Cardiac muscle cell (in vitro differentiated cells and primary cell): ENCODE data around the gene PCDH7. TPM values are rescaled to one million over a fixed set of nuclear protein-coding genes. Genes with fewer than 3 reads are reported as not detected.

Experiments used
- DNase-seq, 2 donors: peaks; one replicate each; pipeline versions ENCODE4 v3.0.0 to v3.0.0-alpha.2; 2010 to 2017; ENCODE audit warnings: low read depth in 1 of 2, low spot score in 1 of 2
- H3K27ac ChIP-seq: fragments of 200-600 bp; sonication (generic); 2 replicates; pipeline ENCODE4 v1.5.1; 2016
- H3K27me3 ChIP-seq: fragments of 200-600 bp; sonication (generic); 2 replicates; pipeline ENCODE4 v1.6.0; 2016; ENCODE audit warnings: control low read depth
- H3K36me3 ChIP-seq: fragments of 200-600 bp; sonication (generic); 2 replicates; pipeline ENCODE4 v1.5.1; 2016; ENCODE audit warnings: control low read depth
- H3K4me1 ChIP-seq: fragments of 200-600 bp; sonication (generic); 2 replicates; pipeline ENCODE4 v1.8.1; 2017; ENCODE audit warnings: low read depth, mild to moderate bottlenecking, mixed run types
- H3K4me3 ChIP-seq: fragments of 200-600 bp; sonication (generic); 2 replicates; pipeline ENCODE4 v1.5.1; 2016; ENCODE audit warnings: mild to moderate bottlenecking
- H3K9me3 ChIP-seq: fragments of 200-600 bp; sonication (generic); 2 replicates; pipeline ENCODE4 v1.5.1; 2017; ENCODE audit warnings: low read depth, mild to moderate bottlenecking, control low read depth
- polyA plus RNA-seq: library from polyadenylated mRNA; unstranded; fragments of >200 nt; fragmentation: Nextera tagmentation; extraction: Ambion mirVana; gene quantifications from 2 replicates; pipeline ENCODE4 v1.2.1, GENCODE V29; 2016
- total RNA-seq: library from RNA; depleted of rRNA; stranded (reverse); fragments of >200 nt; gene quantifications from 2 replicates; pipeline ENCODE4 v1.2.3, GENCODE V29; 2016
- TF ChIP-seq, protein P1 (sequence below): IDR thresholded peaks from 2 replicates; pipeline ENCODE4 v1.5.1; 2012; ENCODE audit warnings: low read depth, mild to moderate bottlenecking, low read length

The PCDH7 gene
- total RNA-seq: 146 and 206 TPM in 2 replicates
- polyA plus RNA-seq: 56.2 and 79.7 TPM in 2 replicates

- H3K27ac ChIP-seq: peak within 1 kb of the TSS; percentile 88
- peak within 1 kb of the TSS; percentile 92 for H3K4me3 ChIP-seq
- peak; percentile 49 to 69 for DNase-seq
- no peaks in the 10 kb centered on the region for H3K9me3 ChIP-seq
- H3K4me1 ChIP-seq: peaks cover 3% of the 10 kb centered on the region
- TF ChIP-seq, protein P1, sequence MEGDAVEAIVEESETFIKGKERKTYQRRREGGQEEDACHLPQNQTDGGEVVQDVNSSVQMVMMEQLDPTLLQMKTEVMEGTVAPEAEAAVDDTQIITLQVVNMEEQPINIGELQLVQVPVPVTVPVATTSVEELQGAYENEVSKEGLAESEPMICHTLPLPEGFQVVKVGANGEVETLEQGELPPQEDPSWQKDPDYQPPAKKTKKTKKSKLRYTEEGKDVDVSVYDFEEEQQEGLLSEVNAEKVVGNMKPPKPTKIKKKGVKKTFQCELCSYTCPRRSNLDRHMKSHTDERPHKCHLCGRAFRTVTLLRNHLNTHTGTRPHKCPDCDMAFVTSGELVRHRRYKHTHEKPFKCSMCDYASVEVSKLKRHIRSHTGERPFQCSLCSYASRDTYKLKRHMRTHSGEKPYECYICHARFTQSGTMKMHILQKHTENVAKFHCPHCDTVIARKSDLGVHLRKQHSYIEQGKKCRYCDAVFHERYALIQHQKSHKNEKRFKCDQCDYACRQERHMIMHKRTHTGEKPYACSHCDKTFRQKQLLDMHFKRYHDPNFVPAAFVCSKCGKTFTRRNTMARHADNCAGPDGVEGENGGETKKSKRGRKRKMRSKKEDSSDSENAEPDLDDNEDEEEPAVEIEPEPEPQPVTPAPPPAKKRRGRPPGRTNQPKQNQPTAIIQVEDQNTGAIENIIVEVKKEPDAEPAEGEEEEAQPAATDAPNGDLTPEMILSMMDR: no peak
- H3K27me3 ChIP-seq: no peaks in the 10 kb centered on the region
- no peaks in the 10 kb centered on the region for H3K36me3 ChIP-seq
Measured at GRCh38 chr4:30720021-30720660, at the start of gene PCDH7. PCDH7 (plus strand) TSS chr4:30720369; CDS start chr4:30721423, 1,054 bp downstream.

GRCh38 chr4:30671926-30672448 is 48.2 kb upstream of the PCDH7 start:
- Histone ChIP-seq H3K9me3 (no peaks in the 10 kb centered on the region), H3K4me3 (no peak overlapping the region), H3K36me3 (no peaks in the 10 kb centered on the region), H3K27ac (no peak overlapping the region), H3K4me1 (no peaks in the 10 kb centered on the region), H3K27me3 (no peaks in the 10 kb centered on the region)
- TF ChIP-seq, protein P1: no peak
- no peak for DNase-seq

- no peak overlapping the region for H3K4me3 ChIP-seq
- no peaks in the 10 kb centered on the region for H3K4me1 ChIP-seq
- no peaks in the 10 kb centered on the region for H3K9me3 ChIP-seq
- H3K27ac ChIP-seq: no peak overlapping the region
- DNase-seq: no peak
- no peaks in the 10 kb centered on the region for H3K36me3 ChIP-seq
- TF ChIP-seq, protein P1: no peak
- H3K27me3 ChIP-seq: no peaks in the 10 kb centered on the region
Measured at GRCh38 chr4:30696191-30696590, 24.0 kb upstream of the PCDH7 start.

GRCh38 chr4:30714408-30715031 is 5.6 kb upstream of the PCDH7 start:
- H3K36me3 ChIP-seq: no peaks in the 10 kb centered on the region

GRCh38 chr4:30716158-30716557 is 4.0 kb upstream of the PCDH7 start:
- peaks cover 3% of the 10 kb centered on the region for H3K4me1 ChIP-seq
- TF ChIP-seq, protein P1: peak; percentile 56
- DNase-seq: peak; percentile 50 to 60
- H3K27me3 ChIP-seq: no peaks in the 10 kb centered on the region
- H3K36me3 ChIP-seq: no peaks in the 10 kb centered on the region
- no peak overlapping the region for H3K27ac ChIP-seq
- no peaks in the 10 kb centered on the region for H3K9me3 ChIP-seq
- H3K4me3 ChIP-seq: peak overlapping the region; percentile 92

More at GRCh38 chr4:30714408-30715031, 5.6 kb upstream of the PCDH7 start:
- peak; percentile 74 to 77 for DNase-seq
- TF ChIP-seq, protein P1: peak; percentile 89
- Histone ChIP-seq H3K9me3 (no peaks in the 10 kb centered on the region), H3K27me3 (no peaks in the 10 kb centered on the region), H3K4me1 (peaks cover 3% of the 10 kb centered on the region), H3K4me3 (no peak overlapping the region), H3K27ac (no peak overlapping the region)
